GM21367 (cell line): Measurements from ENCODE around the gene DAPK3.
"Not testable (repeated sequence)": the region's sequence is repeated elsewhere in the genome, so short reads cannot be mapped to it uniquely, and the experiment has no call there.

ENCODE experiments used
- ATAC-seq: cut with Tn5 transposase; IDR thresholded peaks from one replicate; pipeline ENCODE4 v1.9.1; 2021; ENCODE audit not compliant: unreplicated experiment

Gene DAPK3

DNA sequence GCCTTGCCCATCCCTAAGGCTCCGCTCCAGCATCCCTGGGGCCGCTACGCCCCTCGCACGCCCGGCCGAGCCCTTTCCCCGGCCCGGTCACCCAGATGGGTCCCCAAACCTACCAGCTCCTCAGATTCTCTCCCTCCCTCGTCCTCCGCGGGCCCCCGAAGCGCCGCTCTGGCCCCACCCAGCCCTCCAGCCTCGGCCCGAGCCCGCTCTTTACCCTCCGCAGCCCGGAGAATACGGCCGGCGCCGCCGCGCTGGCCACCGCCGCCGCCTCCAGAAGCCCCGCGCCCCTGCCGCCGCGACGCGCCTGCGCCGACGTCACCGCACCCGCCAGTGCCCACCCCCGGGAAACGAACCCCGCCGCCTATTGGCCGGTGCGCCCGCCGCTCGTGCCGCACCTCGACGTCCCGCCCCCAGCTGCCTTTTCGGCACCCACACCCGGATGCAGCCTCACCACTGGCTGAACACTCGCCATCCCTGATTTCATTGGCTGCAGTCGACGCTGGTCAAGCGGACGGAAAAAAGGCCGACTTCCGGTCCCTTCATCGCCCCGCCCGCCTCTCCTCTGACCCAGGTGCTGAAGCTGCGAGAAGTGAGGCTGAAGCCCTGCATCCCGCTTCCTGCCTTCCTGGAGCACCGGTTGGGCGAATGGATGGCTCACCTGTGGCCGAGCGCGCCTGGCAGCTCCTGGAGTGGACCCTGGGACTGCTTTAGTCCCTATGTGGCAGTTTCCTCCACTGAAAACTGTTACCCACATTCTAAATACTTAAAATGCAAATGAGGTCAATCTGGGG lies at the start of gene DAPK3:
TSS of gene DAPK3 (minus strand) at position 292 of the 791 bp plus-strand sequence. CDS start 1,364 bp downstream, outside the sequence.
- ATAC-seq = peak; percentile 90

- ATAC-seq = no peak
Observed at GRCh38 chr19:4019578-4019977, 48.7 kb upstream of the DAPK3 start.

- ATAC-seq = no peak
Observed at GRCh38 chr19:4018775-4019504, 48.0 kb upstream of the DAPK3 start.

DNA sequence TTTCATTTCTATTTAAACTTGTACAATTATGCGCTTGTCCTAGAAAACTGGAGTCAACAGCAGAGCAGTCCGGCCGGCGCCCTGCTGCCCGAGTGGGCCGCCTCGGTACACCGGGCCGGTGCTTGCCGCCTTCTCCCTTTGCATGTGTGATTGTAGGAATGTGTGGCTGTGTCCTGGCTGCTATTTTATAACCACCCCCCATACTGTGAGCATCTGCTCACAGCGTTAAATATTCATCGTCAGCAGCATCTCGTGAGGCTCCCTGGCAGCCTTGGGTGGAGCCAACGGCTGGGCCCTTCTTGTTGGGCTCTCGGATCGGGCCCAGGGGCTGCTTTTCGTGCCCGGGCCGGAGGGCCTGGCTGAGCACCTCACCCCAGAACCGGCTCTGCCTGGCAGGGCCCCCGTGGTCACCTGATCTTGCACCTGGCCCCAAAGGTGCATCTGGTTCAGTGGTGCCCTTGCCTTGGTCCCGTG lies 47.3 kb upstream of the DAPK3 start:
- no peak for ATAC-seq

DNA sequence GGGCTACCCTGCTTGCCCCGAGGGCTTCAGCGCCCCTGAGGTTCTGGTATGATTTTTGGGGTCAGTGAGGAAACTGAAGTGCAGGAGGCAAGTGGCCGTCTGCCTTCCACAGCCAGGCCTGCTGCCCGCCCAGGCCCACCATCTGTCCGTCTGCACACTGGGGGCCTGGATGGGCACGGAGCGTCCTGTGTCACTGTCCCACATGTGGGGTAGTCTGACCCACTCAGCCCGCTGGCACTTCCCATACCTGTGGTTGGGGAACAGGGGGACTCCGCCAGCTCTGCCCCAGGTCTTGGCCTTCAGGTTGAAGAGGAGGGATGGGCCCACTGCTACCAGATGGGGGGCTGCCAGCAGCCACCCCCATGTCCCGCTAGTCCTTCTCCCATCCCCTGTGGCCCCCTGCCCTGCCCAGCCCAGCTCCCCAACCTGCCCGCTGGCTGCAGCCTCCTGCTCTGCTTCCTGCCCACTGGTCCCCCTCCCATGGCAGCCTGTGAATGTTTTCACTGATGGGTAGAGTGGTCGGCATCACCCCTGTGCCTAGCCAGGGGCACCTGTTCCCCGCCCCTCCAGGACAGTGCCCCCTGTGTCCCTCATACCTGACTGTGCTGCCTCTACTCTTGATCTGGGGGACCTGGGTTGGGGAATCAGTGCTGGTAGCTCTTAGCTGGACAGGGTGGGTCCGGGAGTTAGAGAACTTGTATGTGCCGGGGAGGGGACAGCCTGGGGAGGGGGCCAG lies 46.2 kb upstream of the DAPK3 start:
- no peak for ATAC-seq

- ATAC-seq = no peak
Observed at GRCh38 chr19:4016486-4016885, 45.6 kb upstream of the DAPK3 start.

DNA sequence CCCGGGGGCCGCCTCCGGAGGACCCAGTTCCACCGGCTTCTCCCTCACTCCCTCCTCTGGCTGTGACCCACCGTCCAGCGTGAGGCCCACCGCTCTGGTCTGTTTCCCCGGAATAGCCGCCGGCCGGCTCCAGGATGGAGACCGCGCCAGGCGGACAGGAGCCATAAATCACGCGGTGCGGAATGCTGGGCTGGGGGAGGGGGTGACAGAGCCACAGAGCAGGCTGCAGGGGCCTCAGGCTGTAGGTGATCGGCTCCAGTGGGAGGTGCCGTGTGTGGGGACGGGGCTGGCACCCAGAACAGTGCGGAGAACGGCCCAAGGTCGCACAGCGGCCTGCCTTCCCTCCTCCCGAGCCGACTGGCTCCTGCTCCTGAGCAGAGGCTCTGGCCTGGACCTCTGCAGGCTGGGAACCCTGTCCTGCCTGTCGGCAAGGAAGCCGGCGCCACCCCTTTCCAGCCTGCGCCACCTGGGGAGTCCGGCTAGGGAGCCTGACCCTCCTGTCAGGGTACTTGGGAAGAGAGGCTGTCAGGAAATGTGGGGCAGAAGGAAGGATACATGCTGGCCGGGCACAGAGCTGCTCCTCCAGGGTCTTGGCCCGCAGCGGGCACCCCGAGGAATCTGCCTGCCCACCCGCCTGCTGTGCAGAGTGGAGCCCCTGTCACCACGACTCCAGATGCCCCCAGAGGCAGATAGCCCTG lies 45.0 kb upstream of the DAPK3 start:
- ATAC-seq = no peak

DNA sequence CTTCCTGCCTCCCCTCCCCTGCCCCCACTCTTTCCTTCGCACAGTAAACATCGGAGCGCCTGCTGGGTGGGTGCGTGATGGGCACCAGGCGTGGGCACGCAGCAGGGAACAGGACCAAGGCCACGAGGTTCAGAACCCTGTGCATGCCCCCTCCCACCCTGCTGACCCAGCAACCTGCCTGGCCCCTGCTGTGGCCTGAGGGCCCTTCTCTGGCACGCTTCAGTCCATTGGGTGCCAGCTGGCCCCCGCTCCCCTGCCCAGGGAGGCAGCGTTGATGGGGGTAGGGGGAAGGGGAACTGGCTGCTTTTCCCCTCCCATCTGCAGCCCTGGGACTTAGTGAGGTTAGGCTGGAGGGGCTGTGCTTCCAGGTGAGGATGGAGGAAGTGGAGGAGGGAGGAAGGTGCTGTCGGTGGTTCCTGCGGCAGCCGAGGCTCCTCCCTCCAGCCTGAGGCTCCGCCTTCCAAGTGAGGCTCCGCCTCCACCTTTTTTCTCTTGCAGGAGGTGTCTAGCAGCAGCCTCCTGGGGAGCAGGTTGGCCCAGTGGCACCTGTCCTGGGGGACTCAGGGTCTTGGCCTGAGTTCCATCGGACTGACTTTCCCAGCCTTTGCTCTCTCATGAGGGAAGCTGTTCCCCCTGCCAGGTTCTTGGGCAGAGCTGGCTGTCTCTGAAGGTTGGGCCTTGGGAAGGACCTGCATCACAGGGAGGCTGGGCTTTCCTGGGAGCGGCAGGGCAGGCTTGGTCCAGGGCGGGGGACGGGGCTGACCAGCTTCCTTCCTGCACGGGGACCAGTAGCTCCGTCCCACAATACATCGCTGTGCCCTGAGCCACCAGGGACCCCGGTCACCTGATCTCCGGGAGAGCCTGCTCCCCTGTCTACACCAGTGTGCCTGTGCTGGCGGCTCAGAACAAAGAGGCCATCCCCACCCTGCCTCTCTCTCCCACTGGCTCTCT lies 43.9 kb upstream of the DAPK3 start:
- ATAC-seq = no peak

DNA sequence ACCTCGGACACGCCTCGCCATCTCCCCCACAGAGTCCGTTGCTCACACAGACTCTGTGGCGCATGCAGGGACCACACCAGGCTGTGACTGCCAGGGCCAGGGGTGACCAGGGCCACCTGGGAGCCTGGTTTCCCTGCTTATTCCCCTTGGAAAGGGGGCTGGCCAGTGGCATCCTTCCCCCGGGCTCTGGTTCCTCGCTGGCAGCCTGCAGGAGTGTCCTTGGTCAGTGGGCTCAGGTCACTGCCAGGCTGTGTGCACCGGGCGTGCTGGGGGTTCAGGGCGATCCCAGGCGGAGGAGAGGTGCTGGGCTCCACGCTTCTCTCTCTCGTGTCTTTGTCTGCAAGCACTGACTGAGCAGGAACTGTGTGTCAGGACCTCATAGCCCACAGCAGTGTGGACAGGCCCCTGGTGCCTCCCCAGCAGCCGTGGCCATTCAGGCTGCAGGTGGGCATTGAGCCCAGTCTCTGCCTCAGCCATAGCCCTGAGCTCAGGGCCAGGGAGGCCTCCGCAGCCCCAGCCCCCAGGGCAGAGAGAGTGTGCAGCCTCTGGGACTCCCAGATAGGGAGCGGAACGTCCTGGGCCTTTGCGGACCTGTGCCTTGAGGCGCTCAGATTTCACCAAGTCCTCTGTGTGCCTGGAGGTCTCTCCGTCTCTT lies 43.1 kb upstream of the DAPK3 start:
- ATAC-seq = no peak

- no peak for ATAC-seq
Observed at GRCh38 chr19:4012975-4013634, 42.2 kb upstream of the DAPK3 start.

GRCh38 chr19:4012092-4012974 lies 41.4 kb upstream of the DAPK3 start:
- ATAC-seq = no peak

- not testable (repeated sequence) for ATAC-seq
Observed at GRCh38 chr19:4011430-4011829, 40.5 kb upstream of the DAPK3 start.

DNA sequence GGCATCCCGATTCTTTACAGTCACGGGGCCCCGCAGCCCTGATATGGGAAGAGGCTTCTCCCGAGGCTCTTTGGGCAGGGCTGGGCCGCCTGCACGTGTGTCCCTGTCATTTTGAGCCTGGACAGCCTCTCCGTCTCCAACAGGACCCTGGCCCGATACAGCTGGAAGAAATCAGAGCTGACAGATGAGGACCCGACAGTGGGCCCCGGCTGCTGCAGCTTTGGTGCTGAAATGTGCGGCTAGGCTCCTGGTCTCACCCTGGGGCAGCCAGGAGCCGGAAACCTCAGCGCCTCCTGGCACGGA lies 39.9 kb upstream of the DAPK3 start:
- ATAC-seq = no peak

GRCh38 chr19:4009990-4010807 lies 39.3 kb upstream of the DAPK3 start:
- ATAC-seq = no peak

DNA sequence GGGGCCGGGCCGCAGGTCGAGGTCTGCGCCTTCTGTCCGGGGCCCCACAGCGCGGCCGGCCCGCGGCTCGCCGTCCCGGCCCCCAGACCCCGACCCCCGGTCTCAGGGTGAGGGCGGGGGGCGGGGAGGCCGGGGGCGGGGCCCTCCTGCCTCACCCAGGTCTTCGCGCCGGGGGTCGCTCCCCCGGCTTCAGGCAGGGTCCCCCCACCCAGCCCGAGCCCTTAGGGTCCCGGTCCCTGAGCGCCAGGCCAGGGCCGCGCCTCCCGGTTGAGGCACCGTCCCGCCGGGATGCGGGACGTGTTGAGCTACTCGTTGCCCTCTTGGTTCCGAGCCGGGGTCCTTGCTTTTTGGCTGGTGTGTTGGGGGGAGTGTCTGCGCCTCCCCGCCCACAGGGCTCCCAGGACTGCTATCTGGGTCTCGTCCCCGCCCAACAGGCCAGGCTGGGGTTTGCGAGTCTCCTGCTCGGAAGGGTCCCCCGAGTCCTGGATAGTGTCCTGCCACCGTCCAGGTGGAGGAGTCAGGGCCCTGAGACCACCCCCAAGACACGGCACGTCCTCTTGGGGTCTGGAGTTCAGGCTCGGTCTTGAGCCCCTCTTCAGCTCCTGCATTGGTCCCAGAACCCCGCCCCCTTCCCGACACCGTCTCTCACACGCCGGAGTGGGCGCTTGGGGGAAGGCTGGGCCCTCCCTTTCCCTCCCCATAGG lies 37.1 kb upstream of the DAPK3 start:
- ATAC-seq = no peak

GRCh38 chr19:4007021-4007835 lies 36.3 kb upstream of the DAPK3 start, which contains the start of gene PIAS4:
TSS of gene PIAS4 (plus strand) at chr19:4007736. CDS start at chr19:4007761, 25 bp downstream.
- ATAC-seq = peak; percentile 50
